GM19035 (cell line): ENCODE data around the gene RFX3.
"Not testable (repeated sequence)": the region's sequence is repeated elsewhere in the genome, so short reads cannot be mapped to it uniquely, and the experiment has no call there.

ENCODE experiments used
- ATAC-seq: cut with Tn5 transposase; IDR thresholded peaks from one replicate; pipeline ENCODE4 v1.9.1; 2021; ENCODE audit not compliant: unreplicated experiment

The RFX3 gene

GRCh38 chr9:3361116-3361515, 164.7 kb downstream of the RFX3 start:
- ATAC-seq: no peak

GRCh38 chr9:3360245-3360644, 165.6 kb downstream of the RFX3 start:
- ATAC-seq: no peak

GRCh38 chr9:3359778-3360177, 166.0 kb downstream of the RFX3 start:
- no peak for ATAC-seq

DNA sequence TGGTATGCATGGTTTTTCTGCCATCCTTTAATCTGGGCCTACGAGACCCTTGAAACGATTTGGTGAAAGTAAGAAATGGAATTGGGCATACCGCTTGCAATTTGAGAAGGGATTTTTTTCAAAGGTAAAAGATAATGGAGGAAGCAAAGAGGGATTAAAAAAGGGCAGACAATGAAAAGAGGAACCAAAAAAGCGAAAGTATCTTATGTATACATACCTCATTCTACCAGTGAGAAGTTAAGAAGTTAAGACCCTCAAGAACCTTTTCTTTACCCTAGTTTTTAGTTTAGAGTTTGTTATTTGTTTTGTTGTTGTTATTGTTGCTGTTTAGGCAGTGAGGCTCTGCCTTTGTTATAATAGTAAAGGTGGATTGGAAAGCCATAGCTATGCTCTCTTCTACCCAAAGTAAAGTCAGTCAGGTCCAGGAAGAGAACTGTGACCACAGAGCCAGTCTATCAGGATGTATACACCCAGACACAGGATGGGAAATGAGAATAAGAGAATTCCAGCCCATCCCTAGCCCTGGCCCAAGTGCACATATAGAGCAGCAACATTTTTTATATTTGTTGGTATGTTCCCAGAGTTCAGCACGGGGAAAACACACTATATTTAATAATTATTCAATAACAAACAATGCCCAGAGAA, 166.6 kb downstream of the RFX3 start:
- ATAC-seq: no peak

DNA sequence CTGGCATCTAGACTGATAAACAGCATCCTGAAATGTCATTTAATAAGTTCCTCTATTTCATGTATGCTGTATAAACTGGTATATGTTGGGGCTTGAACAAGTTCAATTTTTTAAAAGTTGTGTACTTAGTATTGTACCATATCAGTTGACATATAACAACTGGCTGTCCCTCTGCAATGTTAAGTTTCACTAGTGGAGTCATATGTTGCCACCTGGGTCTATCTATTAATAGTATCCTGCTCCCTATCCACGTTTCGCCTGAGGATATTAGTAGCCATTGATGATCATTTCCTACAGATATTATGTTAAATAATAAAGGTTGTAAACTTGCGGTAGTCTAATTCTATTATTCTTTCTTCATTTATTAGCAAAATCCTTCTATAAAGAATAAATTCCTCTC, 177.6 kb downstream of the RFX3 start:
- ATAC-seq: no peak

DNA sequence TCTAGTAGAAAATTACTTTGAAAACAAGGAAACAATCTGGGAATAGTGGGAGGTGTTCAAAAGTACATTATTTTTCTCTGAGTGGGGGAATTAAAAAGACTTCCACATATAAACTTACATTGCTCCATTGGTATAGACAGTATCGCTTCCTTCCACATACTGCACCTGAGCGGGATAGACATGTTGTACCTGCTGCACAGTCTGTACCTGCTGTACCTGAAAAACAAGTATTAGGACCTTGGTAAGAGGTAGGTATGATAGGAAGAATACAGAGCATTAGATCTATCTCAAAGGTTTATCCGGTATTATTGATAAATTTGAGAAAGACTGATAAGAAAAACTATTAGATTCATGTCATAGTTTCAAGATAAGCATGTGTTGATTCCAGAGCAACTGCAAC, 179.3 kb downstream of the RFX3 start:
- no peak for ATAC-seq

GRCh38 chr9:3343671-3344070, 182.1 kb downstream of the RFX3 start:
- no peak for ATAC-seq

DNA sequence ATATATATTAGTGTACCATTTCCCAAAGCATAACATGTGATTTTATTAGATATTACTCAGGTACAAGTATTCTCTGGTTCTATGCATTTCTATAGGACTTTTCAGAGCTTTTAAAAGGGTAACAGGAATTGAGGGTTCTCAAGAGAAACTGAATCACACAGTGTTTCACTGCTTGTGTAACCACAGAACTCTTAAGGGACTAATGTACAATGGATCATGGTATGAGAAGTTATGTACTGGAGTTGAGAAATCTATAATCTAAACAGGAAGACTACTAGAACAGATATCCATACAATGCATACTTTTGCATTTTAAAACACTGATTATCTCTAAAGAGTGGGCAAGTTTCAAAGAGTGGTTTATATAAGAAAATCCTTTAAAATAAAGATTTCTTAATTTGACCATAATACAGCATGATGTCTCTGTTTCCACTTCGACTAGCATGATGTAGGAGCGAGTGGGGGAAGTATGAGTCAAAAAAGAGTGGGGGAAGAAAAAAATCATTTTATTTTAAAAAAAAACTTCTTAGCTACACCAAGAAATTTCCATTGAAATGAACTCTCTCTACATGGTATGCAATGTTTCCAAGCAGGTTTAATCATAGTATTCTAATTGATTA, 183.5 kb downstream of the RFX3 start:
- ATAC-seq: no peak

DNA sequence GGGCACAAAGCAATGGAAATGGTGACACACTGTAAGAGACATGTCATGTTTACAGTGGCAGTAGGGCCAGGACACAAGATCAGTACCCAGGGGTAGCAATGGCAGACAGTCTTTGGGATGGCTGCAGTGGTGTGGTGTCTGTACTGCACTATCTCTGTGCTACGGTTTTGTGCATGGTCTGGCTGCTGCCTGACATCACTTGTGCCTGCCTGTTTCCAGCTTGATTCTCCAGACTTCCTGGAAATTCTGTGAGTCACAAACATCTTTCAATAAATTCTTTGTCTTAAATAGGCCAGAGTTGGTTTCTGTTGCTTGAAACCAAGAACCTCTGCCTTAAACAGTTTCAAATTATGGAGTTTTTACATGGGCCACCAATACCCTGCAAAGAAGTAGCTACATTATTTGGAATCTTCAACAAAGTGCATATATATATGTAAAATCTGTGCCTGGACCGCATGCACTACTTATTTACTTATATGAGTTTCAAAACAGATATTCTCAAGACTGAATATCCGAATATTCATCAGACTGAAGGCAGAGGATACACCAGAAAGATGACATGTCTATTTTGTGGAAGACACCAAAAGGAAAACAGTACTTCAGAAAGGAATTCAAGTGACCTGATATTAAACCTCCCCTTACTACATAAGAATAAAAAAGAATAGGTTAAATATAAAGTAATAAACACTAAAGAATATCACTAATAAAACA, 188.1 kb downstream of the RFX3 start:
- no peak for ATAC-seq

GRCh38 chr9:3336951-3337350, 188.8 kb downstream of the RFX3 start:
- no peak for ATAC-seq

DNA sequence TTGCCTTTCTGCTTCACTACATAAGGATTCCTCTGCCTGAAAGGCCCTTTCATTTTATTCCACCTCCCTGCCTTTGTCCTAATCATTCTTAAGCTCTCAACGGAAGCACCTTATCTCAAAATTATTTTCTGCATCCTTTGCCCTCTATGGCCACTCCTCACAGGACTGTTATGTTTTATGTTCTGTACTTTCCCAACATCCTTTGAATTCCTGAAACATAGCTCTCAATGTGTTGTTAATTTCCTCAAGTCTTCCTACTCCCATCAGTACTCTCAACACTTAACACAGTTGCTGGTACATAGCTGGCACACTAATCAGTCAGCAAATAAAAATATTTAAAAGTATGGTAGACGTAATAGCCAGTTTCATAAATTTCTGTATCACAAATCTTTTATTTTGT, 193.0 kb downstream of the RFX3 start:
- no peak for ATAC-seq

DNA sequence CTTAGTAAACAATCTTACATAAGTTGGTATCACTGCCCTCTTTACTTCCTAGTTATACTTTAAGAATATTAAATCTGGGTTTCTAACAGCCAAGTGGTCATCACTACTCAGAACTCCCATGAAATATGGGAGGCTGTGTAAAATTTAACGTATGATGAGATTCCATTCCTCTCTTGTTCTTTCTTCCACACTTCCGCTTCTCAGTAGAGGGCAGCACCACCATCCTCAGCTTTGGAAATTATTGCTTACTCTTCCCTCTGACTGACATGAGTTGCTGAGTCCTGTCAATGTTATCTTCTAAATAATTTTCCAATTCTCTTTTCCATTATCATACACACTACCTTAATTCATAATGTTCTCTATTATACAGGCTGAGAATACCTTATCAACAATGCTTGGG, 194.0 kb downstream of the RFX3 start:
- ATAC-seq: no peak

DNA sequence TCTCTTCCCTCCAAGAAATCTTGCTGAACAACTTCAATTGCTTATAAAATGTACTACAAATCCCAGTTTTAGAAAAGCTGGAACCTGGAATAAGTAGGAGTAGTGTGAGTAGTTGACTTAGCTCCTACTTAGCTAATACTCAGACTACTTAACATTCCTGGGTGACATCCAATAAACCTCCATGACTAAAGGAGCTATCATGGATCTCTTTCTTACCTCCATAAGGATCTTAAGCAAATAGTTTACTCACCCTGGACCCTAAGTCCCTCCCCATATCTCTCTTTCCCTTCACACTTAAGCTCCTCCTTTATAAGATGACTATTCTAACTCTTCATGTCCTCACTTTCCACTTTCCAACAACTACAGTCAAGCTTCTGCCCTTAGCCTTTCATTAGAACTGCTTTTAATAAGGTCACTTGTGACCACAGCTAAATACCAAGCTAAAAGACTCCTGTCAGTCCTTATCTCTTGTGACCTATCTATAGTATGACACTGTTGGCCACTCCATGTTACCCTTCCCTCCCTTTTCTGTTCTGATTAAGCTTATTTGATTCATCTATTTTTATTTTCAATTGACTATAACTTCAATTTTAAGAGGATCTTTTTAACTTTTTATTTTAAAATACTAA, 194.9 kb downstream of the RFX3 start:
- ATAC-seq: no peak

DNA sequence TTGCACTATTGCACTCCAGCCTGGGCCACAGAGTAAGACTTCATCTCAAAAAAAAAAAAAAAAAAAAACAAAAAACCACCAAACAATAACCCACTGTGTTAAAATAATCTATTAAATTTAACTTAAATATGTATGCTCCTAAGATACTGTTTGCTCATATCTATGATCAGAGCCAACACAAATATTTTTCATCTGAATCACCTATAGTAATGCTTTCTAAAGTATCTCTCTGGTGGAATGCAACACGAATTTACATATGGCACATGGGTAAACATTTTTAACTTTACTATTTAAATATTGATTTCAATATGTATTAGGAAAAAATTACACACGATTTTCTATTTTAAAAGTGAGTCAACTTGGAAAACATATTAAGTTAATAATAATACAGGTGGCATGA, 196.4 kb downstream of the RFX3 start:
- no peak for ATAC-seq

- no peak for ATAC-seq
These were observed 202.1 kb downstream of the RFX3 start for GRCh38 chr9:3323714-3324113.

DNA sequence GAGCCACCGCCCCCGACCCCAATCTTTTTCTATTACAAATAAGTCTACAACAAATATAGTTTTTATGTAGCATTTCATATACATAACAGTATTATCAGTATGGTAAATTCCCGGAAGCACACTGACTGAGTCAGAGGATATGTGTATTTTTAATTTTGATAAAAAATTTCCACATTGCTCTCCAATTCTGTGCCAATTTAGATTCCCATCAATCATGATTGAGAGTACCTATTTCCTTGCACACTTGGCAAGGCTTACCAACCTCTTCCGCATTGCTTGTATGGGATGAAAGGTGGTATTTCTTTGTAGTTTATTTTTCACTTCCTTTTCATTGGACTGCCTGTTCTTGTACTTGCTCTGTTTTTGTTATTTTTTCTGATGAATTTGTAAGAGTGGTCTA, 204.6 kb downstream of the RFX3 start:
- ATAC-seq: no peak

GRCh38 chr9:3312595-3312994, 213.2 kb downstream of the RFX3 start:
- ATAC-seq: not testable (repeated sequence)

DNA sequence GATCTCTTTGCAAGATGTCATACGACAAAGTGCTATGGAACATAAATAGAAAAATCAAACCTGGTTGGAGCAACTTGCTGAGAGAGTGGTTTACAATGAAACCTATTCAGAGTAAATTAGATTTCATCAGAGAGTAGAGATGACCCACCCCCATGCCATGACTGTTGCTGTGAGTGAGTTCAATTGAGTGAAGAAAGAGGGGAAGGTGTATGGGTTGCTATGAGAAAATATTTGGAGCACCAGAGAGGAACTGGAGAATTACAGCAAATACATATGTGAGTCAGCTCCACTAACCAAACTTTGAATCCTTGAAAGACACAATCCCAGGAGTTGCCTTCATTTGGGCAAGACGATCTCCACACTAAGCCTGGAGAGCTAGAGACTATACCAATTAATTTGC, 217.2 kb downstream of the RFX3 start:
- no peak for ATAC-seq

- ATAC-seq: not testable (repeated sequence)
These were observed 221.4 kb downstream of the RFX3 start for GRCh38 chr9:3304388-3304787.

DNA sequence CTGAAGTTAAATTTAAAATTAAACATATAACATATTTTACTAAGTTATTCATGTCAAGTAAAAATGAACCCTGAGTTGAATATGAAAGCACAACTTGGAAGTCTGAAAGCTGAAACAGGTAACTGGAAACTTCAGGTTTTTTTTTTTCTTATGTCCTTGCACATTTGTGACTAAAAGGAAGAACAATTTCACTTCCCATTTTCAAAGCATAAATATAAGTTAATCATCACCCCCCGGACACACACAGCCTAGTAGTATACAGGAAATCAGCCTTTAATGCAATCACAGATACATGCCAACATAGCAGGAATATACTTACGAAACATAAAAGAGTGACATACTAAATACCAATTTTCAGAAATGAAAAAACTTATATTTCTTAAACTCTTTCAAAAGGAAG, 225.9 kb downstream of the RFX3 start:
- peak; percentile 90 for ATAC-seq

DNA sequence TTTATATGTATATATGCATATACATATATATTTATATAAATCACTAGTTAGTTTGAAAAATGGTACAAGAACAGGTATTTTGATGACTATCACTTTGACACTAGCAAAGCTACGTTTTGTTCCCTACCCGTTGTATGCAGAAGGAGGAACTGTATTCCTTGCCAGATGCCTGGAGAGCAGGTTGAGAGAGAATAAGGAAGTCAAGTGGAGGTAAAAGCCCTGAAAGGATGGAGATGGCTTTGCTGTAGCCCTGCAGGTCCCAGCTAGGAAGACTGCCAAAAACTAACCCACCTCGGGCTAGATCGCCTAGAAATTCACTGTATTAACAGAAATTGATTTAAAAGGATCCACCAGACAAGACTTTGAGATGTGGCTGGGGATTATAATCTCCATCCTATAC, 229.3 kb downstream of the RFX3 start:
- ATAC-seq: no peak

DNA sequence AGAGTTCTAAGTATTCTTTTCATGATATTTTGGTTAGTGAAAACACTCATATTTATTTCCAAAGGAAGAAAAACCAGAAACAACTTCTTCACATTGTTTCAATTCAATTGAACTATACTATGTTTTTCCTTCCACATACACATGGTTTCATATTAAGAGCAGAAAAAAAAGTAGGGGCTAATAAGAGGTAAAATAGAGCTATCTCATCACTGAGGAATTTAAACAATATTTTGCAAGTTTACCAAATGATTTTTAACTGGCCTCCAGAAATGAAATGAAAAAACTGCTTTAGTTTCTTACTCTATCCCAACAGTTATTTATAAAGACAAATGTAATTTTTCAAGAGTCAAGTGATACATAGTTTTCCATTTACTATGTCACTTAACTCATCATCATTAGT, 233.5 kb downstream of the RFX3 start:
- ATAC-seq: no peak
